Measurements from ENCODE around the gene MYO18A.

- TF ChIP-seq CTCF (IDR thresholded peaks at IDR 0.05; ENCODE audit: low read depth, low read length) = peak; percentile 83
- no peak for TF ChIP-seq EZH2phosphoT487 (IDR thresholded peaks at IDR 0.05; ENCODE audit: low read depth)
Observed at GRCh38 chr17:29111816-29112499, 68.2 kb downstream of the MYO18A start.
